ENCODE measurements around the gene DNA2.

Gene DNA2

GRCh38 chr10:68365611-68366010, 106.2 kb downstream of the DNA2 start:
- no peak for DNase-seq (ENCODE audit: low read depth, low spot score)
- no peak overlapping the region for H3K4me3 ChIP-seq (ENCODE audit: low read depth, low read length)
- in situ Hi-C loops (cut with HindIII; ENCODE audit: low sequenced_read_pairs), result no loop called here
- no peak for TF ChIP-seq CTCF (IDR thresholded peaks at IDR 0.05; ENCODE audit: low read depth, low read length)

- TF ChIP-seq CTCF (IDR thresholded peaks at IDR 0.05; ENCODE audit: low read depth, low read length), result no peak
- H3K4me3 ChIP-seq (ENCODE audit: low read depth, low read length), result no peak overlapping the region
- in situ Hi-C loops (cut with HindIII; ENCODE audit: low sequenced_read_pairs), result no loop called here
- DNase-seq (ENCODE audit: low read depth, low spot score), result no peak
Measured at GRCh38 chr10:68364101-68364886, 107.5 kb downstream of the DNA2 start.
